Stomach (tissue), 4 donors: ENCODE results near the gene TPST1.

Experiments used
- CTCF ChIP-seq, 7 experiments: fragments of 450-650 bp in 4 of 7; fragments of 200-600 bp in 3 of 7; sonication (generic) in 3 of 7; IDR thresholded peaks; one replicate each; pipeline ENCODE4 v1.5.1; 2016 to 2019; ENCODE audit warnings: antibody characterized with exemption in 7 of 7, control low read depth in 2 of 7, mild to moderate bottlenecking in 1 of 7
- POLR2A ChIP-seq, 4 donors: fragments of 450-650 bp; IDR thresholded peaks; one replicate each; pipeline ENCODE4 v1.6.1; 2016; ENCODE audit warnings: antibody characterized with exemption in 4 of 4, control low read depth in 2 of 4, mild to moderate bottlenecking in 1 of 4, moderate library complexity in 1 of 4

- TF ChIP-seq CTCF (IDR thresholded peaks at IDR 0.05) (no peak), POLR2A (IDR thresholded peaks at IDR 0.05) (no peak)
Observed at GRCh38 chr7:66296557-66296956, 91.4 kb downstream of the TPST1 start.
